ENCODE results near the gene CDO1.

DNA sequence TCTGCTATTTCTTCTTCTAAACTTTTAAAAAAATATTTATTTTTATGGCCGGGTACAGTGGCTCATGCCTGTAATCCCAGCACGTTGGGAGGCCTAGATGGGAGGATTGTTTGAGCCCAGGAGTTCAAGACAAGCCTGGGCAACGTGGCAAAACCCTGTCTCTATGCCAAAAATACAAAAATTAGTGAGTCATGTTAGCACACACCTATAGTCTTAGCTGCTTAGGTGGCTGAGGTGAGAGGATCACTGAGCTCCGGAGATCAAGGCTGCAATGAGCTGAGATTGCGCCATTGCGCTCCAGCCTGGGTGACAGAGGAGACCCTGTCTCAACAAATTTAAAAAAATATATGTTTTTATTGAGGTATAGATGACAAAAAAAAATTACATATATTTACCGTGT is 30.8 kb upstream of the CDO1 start:
- TF ChIP-seq POLR2A (IDR thresholded peaks at IDR 0.05; ENCODE audit: low read depth, low read length) (no peak), POLR2AphosphoS5 (IDR thresholded peaks at IDR 0.05; ENCODE audit: low read depth, low read length) (no peak), SPI1 (IDR thresholded peaks at IDR 0.05; ENCODE audit: low read depth, low read length) (no peak), TAF1 (IDR thresholded peaks at IDR 0.05; ENCODE audit: low read depth, low read length) (no peak), PAX5 (IDR thresholded peaks at IDR 0.05; ENCODE audit: insufficient read depth, low read length, severe bottlenecking) (no peak), POU2F2 (IDR thresholded peaks at IDR 0.05; ENCODE audit: low read depth, low read length) (no peak)

Data from GM12891 (cell line).